H1 (cell line): ENCODE measurements around the gene EIPR1. TPM values are rescaled to one million over a fixed set of nuclear protein-coding genes. Genes with fewer than 3 reads are reported as not detected.
A peak's percentile ranks its signal among the peaks of the same experiment; 100 is the strongest.

Experiments
- CTCF ChIA-PET: fragments of 300-600 bp; sonication (Branson Sonifier 250); formaldehyde crosslinking; loops from one replicate; lab custom pipeline; 2021; ENCODE audit not compliant: partially characterized antibody; lab: Charles Lee
- POLR2A ChIA-PET: fragments of 300-600 bp; sonication (Branson Sonifier 250); formaldehyde crosslinking; loops from one replicate; lab custom pipeline; 2021; ENCODE audit warnings: inconsistent platforms; ENCODE audit not compliant: partially characterized antibody; lab: Charles Lee
- DNase-seq, 2 experiments: peaks; one replicate each; pipeline versions ENCODE4 v3.0.0 to v3.0.0-alpha.2; 2010 to 2022; ENCODE audit warnings: low spot score in 2 of 2, low read depth in 1 of 2, mixed read lengths in 1 of 2
- FAIRE-seq: peaks from 2 replicates; lab custom pipeline; 2011; peaks lifted over from hg19 to GRCh38; lab: Jason Lieb, UNC
- H2AFZ ChIP-seq: 2 replicates; pipeline ENCODE4 v1.8.1; 2012; ENCODE audit warnings: low read length, inconsistent platforms
- H2AK5ac ChIP-seq: 2 replicates; pipeline ENCODE4 v1.6.1; 2013; ENCODE audit warnings: low read depth, low read length
- H2BK120ac ChIP-seq: replicated peaks from 2 replicates; pipeline ENCODE3; 2013; ENCODE audit warnings: low read depth, low read length, inconsistent platforms
- H2BK12ac ChIP-seq: 2 replicates; pipeline ENCODE4 v1.6.1; 2013; ENCODE audit warnings: low read depth, low read length
- H2BK15ac ChIP-seq: 2 replicates; pipeline ENCODE4 v1.6.1; 2013; ENCODE audit warnings: low read length
- H2BK20ac ChIP-seq: 2 replicates; pipeline ENCODE4 v1.6.1; 2013; ENCODE audit warnings: low read length
- H2BK5ac ChIP-seq: 2 replicates; pipeline ENCODE4 v1.6.1; 2013; ENCODE audit warnings: low read depth, low read length
- H3K14ac ChIP-seq: 2 replicates; pipeline ENCODE4 v1.6.1; 2013; ENCODE audit warnings: inconsistent platforms; ENCODE audit not compliant: insufficient read length
- H3K18ac ChIP-seq: 2 replicates; pipeline ENCODE4 v1.6.1; 2013; ENCODE audit warnings: low read length; ENCODE audit errors: extremely low read depth
- H3K23ac ChIP-seq: 2 replicates; pipeline ENCODE4 v1.6.1; 2013; ENCODE audit warnings: inconsistent platforms; ENCODE audit not compliant: insufficient read length
- H3K23me2 ChIP-seq: 2 replicates; pipeline ENCODE4 v1.6.1; 2013; ENCODE audit warnings: low read depth, low read length
- H3K27ac ChIP-seq: 2 replicates; pipeline ENCODE4 v1.6.1; 2011; ENCODE audit warnings: low read depth, low read length, inconsistent platforms
- H3K27me3 ChIP-seq, 4 experiments: replicated peaks in 1 of 4; 1 replicate in 1 of 4; 2 replicates in 3 of 4; pipeline versions ENCODE4 v1.6.1 to v1.8.1; 2011 to 2013; ENCODE audit warnings: low read length in 3 of 4, mild to moderate bottlenecking in 3 of 4, inconsistent platforms in 2 of 4, mixed read lengths in 2 of 4, moderate library complexity in 1 of 4; ENCODE audit not compliant: control insufficient read depth in 3 of 4, insufficient read depth in 3 of 4; ENCODE audit errors: extremely low read depth in 1 of 4
- H3K36me3 ChIP-seq, 4 experiments: 2 replicates each; pipeline versions ENCODE4 v1.6.1 to v1.8.1; 2011 to 2013; ENCODE audit warnings: mild to moderate bottlenecking in 4 of 4, low read length in 3 of 4, moderate library complexity in 2 of 4, control low read depth in 1 of 4, inconsistent platforms in 1 of 4; ENCODE audit not compliant: insufficient read depth in 4 of 4, control insufficient read depth in 2 of 4
- H3K4ac ChIP-seq: replicated peaks from 2 replicates; pipeline ENCODE3; 2013; ENCODE audit warnings: low read length, low read depth, mixed read lengths, inconsistent platforms; ENCODE audit not compliant: insufficient read length
- H3K4me1 ChIP-seq, 4 experiments: replicated peaks in 1 of 4; 1 replicate in 1 of 4; 2 replicates in 3 of 4; pipeline versions ENCODE4 v1.6.1 to v1.8.1; 2011 to 2013; ENCODE audit warnings: low read length in 3 of 4, inconsistent platforms in 2 of 4, mixed read lengths in 1 of 4; ENCODE audit not compliant: insufficient read depth in 4 of 4, control insufficient read depth in 3 of 4
- H3K4me2 ChIP-seq, 2 experiments: 2 replicates each; pipeline versions ENCODE4 v1.6.1 to v1.8.1; 2011 to 2013; ENCODE audit warnings: low read depth in 2 of 2, low read length in 2 of 2, control low read depth in 1 of 2, inconsistent platforms in 1 of 2, mild to moderate bottlenecking in 1 of 2; ENCODE audit not compliant: insufficient read depth in 1 of 2
- H3K4me3 ChIP-seq, 4 experiments: fragments of 200-600, 300-600 bp in 1 of 4; sonication (generic), shearing (Covaris generic), sonication (Bioruptor Twin) in 1 of 4; 2 replicates each; pipeline versions ENCODE4 v1.5.1 to v1.8.1; 2011 to 2016; ENCODE audit warnings: low read length in 4 of 4, low read depth in 3 of 4, control low read depth in 2 of 4, inconsistent platforms in 2 of 4, mild to moderate bottlenecking in 2 of 4, mixed read lengths in 1 of 4, moderate library complexity in 1 of 4; ENCODE audit not compliant: insufficient read depth in 2 of 4; ENCODE audit errors: extremely low read depth in 1 of 4
- H3K56ac ChIP-seq: replicated peaks from 2 replicates; pipeline ENCODE3; 2013; ENCODE audit warnings: low read depth, mild to moderate bottlenecking, mixed read lengths, low read length, inconsistent platforms; ENCODE audit not compliant: insufficient read length
- H3K79me1 ChIP-seq: 2 replicates; pipeline ENCODE4 v1.6.1; 2013; ENCODE audit warnings: low read depth, low read length, control low read depth
- H3K79me2 ChIP-seq, 2 experiments: 2 replicates each; pipeline versions ENCODE4 v1.6.1 to v1.8.1; 2012 to 2013; ENCODE audit warnings: low read length in 2 of 2, mild to moderate bottlenecking in 2 of 2, inconsistent platforms in 1 of 2; ENCODE audit not compliant: insufficient read depth in 2 of 2, control insufficient read depth in 1 of 2
- H3K9ac ChIP-seq, 4 experiments: replicated peaks in 1 of 4; 1 replicate in 1 of 4; 2 replicates in 3 of 4; pipeline versions ENCODE4 v1.6.1 to v1.8.1; 2011 to 2013; ENCODE audit warnings: low read depth in 3 of 4, low read length in 3 of 4, control low read depth in 2 of 4, mild to moderate bottlenecking in 2 of 4, moderate library complexity in 2 of 4, inconsistent platforms in 1 of 4; ENCODE audit errors: extremely low read depth in 1 of 4
- H3K9me3 ChIP-seq, 2 experiments: 2 replicates each; pipeline versions ENCODE4 v1.6.1 to v1.8.1; 2012 to 2013; ENCODE audit warnings: mild to moderate bottlenecking in 2 of 2, moderate library complexity in 2 of 2, control low read depth in 1 of 2, inconsistent platforms in 1 of 2, low read depth in 1 of 2, low read length in 1 of 2, mixed read lengths in 1 of 2; ENCODE audit not compliant: insufficient read depth in 2 of 2
- H4K20me1 ChIP-seq, 2 experiments: replicated peaks in 1 of 2; 2 replicates each; pipeline versions ENCODE3 to v1.8.1; 2011 to 2013; ENCODE audit warnings: inconsistent platforms in 2 of 2, low read length in 2 of 2, mild to moderate bottlenecking in 1 of 2; ENCODE audit not compliant: insufficient read depth in 2 of 2, control insufficient read depth in 1 of 2
- H4K5ac ChIP-seq: 2 replicates; pipeline ENCODE4 v1.6.1; 2013; ENCODE audit warnings: low read length, low read depth, mixed read lengths, inconsistent platforms; ENCODE audit not compliant: insufficient read length
- H4K8ac ChIP-seq: 2 replicates; pipeline ENCODE4 v1.8.0; 2013; ENCODE audit warnings: mild to moderate bottlenecking, moderate library complexity, low read length, inconsistent platforms; ENCODE audit not compliant: insufficient read depth; ENCODE audit errors: extremely low read depth
- H4K91ac ChIP-seq: replicated peaks from 2 replicates; pipeline ENCODE3; 2013; ENCODE audit warnings: low read length, mixed read lengths, inconsistent platforms; ENCODE audit not compliant: insufficient read length
- EGR1 ChIP-seq: IDR thresholded peaks from 2 replicates; pipeline ENCODE4 v1.6.1; 2011; ENCODE audit warnings: low read depth, low read length, borderline replicate concordance
- KDM4A ChIP-seq: IDR thresholded peaks from one replicate; pipeline ENCODE4 v1.7.1; 2012; ENCODE audit warnings: low read depth, mild to moderate bottlenecking, moderate library complexity, low read length, inconsistent platforms; ENCODE audit not compliant: severe bottlenecking
- SUZ12 ChIP-seq: fragments of 200-600 bp; sonication (generic); IDR thresholded peaks from 2 replicates; pipeline ENCODE4 v1.6.1; 2012; ENCODE audit warnings: mild to moderate bottlenecking, inconsistent platforms, low read length, moderate library complexity, mixed read lengths
- WGBS, 2 experiments: shearing (Covaris generic) in 1 of 2; methylation state at CpG; one replicate each; pipeline versions ENCODE4 v1.1.6 to v1.1.7; 2013 to 2015; ENCODE audit warnings: low lambda C conversion rate in 2 of 2, mixed read lengths in 2 of 2, inconsistent platforms in 1 of 2, low coverage in 1 of 2, missing lambda C conversion rate in 1 of 2; ENCODE audit not compliant: insufficient replicate concordance in 2 of 2, insufficient coverage in 1 of 2, insufficient read length in 1 of 2; ENCODE audit errors: extremely low coverage in 1 of 2, missing lambda C conversion rate in 1 of 2; 5-methylcytosine and 5-hydroxymethylcytosine counted together
- polyA plus RNA-seq, 7 experiments: library from polyadenylated mRNA; depleted of rRNA in 3 of 7; stranded (reverse) in 5 of 7; unstranded in 2 of 7; fragments of >200 nt in 5 of 7; fragments of 200-250 nt in 2 of 7; gene quantifications; 1 replicate in 5 of 7; 2 replicates in 1 of 7; 4 replicates in 1 of 7; pipeline versions ENCODE4 v1.2.1 to v1.2.3, GENCODE V29; 2011 to 2013; ENCODE audit warnings: missing spikeins in 2 of 7, mixed read lengths in 2 of 7
- total RNA-seq: library from RNA; stranded (reverse); fragmentation: NEBNext Ultra II Directional; extraction: Animal tissue kit (Norgen Biotek cat#: 25700); gene quantifications from 2 replicates; pipeline ENCODE4 v1.2.1, GENCODE V29; 2021

Gene EIPR1
- total and polyA plus RNA-seq, 2 of the 8 experiments (the other 6 are each of a cell fraction or from before 2014, with no cell fraction given) = 26.3 to 56.4 TPM

DNA sequence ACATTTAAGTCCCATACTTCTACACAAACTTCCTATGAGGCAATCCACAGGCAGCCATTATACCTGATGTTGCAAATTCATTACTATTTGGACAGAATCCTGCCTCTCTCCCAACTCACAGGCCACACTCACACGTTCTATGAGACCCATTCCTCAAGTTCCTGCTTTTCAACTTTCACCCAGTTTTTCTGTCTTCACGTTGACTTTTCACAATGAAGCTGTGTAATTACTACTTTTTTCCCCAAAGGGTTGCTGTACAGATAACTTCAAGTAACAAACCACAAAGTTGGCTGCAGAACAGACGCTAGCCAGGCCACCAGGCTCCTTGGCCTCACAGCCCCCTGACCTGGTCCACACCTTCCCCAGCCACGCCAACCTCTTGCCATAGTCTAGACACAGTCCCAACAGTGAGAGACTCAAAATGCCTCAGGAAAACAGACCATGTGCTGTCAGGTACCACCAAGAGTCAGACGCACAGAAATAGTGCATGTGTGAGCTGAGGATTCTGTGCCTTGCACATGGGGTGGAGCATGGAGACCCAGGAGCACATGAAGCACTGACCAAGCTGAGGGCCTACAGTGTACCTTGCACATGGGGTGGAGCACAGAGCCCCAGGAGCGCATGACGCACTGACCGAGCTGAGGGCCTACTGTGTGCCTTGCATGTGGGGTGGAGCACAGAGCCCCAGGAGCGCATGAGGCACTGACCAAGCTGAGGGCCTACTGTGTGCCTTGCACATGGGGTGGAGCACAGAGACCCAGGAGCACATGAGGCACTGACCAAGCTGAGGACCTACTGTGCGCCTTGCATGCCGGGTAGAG lies 61.0 kb downstream of the EIPR1 start:
- Histone ChIP-seq H3K4me1 (peaks cover 0 to 6% (median 2%) of the 10 kb centered on the region in 4 experiments; a peak in 3 of 7 replicates), H4K91ac (no peak overlapping the region), H2AFZ (no peak overlapping the region), H3K23me2 (peaks cover 2% of the 10 kb centered on the region; the same call in 1 of the 2 replicates), H2BK12ac (no peak overlapping the region; the same call in 1 of the 2 replicates), H3K9me3 (no peaks in the 10 kb centered on the region; a peak in 1 of 4 replicates), H4K5ac (no peak overlapping the region), H3K36me3 (no peaks in the 10 kb centered on the region), H3K23ac (no peak overlapping the region), H2BK15ac (no peak overlapping the region), H4K20me1 (peaks cover 0 to 15% of the 10 kb centered on the region in 2 experiments), H3K27ac (no peak overlapping the region), H3K4me3 (no peak overlapping the region), H3K14ac (no peak overlapping the region), H3K79me2 (peaks cover 0 to 9% of the 10 kb centered on the region in 2 experiments; a peak in 3 of 4 replicates), H3K9ac (no peak overlapping the region), H2BK5ac (no peak overlapping the region), H3K56ac (no peak overlapping the region), H3K18ac (no peak overlapping the region), H3K27me3 (no peaks in the 10 kb centered on the region), H4K8ac (peak overlapping the region; percentile 72; the same call in 1 of the 2 replicates), H2BK120ac (no peak overlapping the region), H3K4me2 (no peak overlapping the region), H3K79me1 (peaks cover 10% of the 10 kb centered on the region; the same call in 1 of the 2 replicates), H2AK5ac (no peak overlapping the region), H2BK20ac (no peak overlapping the region), H3K4ac (no peak overlapping the region)
- no peak for FAIRE-seq
- ChIA-PET CTCF (interaction anchor here (0.7 to 1.2 kb wide), 2 partner anchors 107 to 474 kb away, joined by 3 read pairs; no protein-coding TSS in a partner anchor), POLR2A (no interaction called here)
- 93% methylated on average over 11 of the region's 11 CpGs; no CpG with 5 or more reads in 1 of the 2 experiments for WGBS, 2 experiments
- DNase-seq = no peak
- TF ChIP-seq KDM4A (no peak), SUZ12 (no peak), EGR1 (no peak)
